HS-5 (cell line): Measurements from ENCODE around the gene SSH3.
"Not testable (repeated sequence)": the region's sequence is repeated elsewhere in the genome, so short reads cannot be mapped to it uniquely, and the experiment has no call there.

ENCODE experiments used
- DNase-seq: peaks from one replicate; pipeline ENCODE4 v3.0.0-alpha.2; 2012; ENCODE audit warnings: low read depth

Gene SSH3, protein sequence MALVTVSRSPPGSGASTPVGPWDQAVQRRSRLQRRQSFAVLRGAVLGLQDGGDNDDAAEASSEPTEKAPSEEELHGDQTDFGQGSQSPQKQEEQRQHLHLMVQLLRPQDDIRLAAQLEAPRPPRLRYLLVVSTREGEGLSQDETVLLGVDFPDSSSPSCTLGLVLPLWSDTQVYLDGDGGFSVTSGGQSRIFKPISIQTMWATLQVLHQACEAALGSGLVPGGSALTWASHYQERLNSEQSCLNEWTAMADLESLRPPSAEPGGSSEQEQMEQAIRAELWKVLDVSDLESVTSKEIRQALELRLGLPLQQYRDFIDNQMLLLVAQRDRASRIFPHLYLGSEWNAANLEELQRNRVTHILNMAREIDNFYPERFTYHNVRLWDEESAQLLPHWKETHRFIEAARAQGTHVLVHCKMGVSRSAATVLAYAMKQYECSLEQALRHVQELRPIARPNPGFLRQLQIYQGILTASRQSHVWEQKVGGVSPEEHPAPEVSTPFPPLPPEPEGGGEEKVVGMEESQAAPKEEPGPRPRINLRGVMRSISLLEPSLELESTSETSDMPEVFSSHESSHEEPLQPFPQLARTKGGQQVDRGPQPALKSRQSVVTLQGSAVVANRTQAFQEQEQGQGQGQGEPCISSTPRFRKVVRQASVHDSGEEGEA

DNA sequence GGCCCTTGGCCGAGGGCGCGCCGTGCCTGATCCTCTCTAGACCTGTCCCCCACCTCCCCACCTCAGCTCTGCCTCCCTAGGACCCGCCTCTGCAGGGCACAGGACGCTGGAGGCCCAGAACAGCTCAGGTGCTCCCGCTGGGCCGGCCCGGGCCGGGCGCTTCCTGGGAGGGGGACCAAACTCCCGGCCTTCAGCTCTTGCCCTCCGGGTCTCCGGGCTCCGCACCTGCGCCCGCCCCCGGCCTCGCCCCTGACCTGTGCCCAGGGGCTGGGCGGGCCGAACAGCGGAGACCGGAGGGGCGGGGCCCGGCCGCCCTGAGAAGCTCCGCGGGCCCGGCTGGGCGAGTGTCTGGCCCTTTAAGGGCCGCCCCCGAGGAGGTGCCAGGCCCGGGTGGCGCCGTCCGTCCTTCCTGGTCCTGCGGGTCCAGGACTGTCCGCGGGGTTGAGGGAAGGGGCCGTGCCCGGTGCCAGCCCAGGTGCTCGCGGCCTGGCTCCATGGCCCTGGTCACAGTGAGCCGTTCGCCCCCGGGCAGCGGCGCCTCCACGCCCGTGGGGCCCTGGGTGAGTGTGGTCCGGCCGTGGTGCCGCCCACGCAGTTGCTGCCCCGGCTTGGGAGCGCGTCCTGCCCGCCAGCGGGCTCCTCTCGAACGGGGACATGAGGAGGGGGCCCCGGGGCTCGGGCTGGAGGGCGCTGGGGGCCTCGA is at the start of gene SSH3:
TSS of gene SSH3 (plus strand) at position 399 of the 703 bp plus-strand sequence. CDS start at position 495, 96 bp downstream.
- DNase-seq, result no peak

DNA sequence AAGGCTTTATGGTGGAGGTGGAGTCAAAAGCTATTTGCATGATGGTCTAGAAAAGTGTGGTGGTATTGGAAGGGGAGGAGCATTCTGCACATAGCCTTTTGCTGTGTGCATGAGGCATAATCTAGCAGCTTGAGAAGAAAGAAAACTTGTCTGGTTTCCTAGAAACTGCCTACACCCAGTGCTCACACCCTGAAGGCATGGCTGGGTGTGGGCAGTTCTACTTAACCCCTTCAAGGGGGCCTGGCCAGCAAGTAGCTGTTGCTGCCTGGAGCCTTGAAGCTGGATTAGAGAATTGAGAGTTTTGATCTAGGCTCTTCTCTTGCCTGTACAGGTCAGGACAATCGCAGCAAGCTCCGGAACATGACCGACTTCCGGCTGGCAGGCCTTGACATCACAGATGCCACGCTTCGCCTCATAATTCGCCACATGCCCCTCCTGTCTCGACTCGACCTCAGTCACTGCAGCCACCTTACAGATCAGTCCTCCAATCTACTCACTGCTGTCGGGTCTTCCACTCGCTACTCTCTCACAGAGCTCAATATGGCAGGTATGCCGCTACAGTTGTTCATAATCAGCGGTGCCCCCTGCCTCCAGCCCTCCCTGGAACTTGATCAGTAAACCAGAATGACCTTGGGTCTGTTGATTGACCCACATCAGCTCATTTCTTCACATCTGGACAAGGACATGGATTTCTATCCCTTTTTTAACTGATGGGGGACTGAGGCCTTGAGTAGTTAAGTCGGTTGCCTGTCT is 49.3 kb upstream of the SSH3 start:
- DNase-seq, result no peak

DNA sequence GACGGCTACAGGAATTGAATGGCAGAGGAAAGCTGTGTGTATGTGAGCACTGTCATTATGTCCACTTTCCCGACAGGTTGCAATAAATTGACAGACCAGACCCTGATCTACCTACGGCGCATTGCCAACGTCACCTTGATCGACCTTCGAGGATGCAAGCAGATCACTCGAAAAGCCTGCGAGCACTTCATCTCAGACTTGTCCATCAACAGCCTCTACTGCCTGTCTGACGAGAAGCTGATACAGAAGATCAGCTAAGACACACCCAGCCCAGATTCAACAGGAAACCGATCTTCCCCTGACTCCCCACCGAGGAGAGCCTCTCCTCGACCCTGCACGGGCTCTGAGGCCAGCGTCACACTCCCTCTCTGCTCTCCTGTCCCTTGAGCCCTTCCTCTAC is 48.5 kb upstream of the SSH3 start:
- no peak for DNase-seq

DNA sequence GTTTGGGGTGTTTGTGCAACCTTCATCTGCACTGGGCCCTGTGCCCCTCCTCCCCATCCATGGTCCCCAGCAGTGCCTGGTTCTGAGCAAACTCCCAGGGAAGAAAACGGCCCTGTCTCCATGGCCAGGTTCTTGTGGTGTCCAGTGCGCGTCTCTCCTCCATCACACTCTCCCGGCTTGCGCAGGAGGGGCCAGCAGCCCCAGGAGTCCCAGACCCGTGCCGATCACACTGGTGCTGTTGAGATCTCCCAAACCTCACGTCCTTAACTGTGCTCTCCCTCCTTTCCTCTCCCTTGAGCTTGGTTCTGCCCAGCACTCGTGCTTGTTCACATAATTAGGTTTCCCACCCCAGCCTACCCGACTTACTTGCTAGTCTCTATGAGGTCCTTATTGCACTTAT is 48.0 kb upstream of the SSH3 start:
- DNase-seq, result no peak

DNA sequence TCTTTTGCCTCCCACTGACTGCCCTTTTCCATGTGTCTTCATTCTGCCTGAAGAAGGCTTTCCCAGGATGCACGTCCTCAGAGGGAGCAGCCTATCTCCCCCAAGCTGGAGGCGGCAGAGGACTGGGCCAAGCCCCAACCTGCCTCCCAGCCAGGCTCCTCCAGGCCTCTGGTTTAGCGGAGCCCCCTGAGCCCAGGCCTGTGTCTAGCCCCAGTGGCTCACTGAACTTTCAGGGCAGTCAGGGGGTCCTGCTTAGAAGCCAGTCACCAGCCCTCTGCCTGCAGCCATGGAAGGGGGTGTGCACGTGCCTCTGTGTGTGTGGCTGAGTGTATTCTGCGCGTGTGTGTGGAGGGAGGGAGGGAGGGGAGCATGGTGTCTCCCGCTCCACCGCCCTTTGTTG is 47.5 kb upstream of the SSH3 start:
- DNase-seq, result no peak

DNA sequence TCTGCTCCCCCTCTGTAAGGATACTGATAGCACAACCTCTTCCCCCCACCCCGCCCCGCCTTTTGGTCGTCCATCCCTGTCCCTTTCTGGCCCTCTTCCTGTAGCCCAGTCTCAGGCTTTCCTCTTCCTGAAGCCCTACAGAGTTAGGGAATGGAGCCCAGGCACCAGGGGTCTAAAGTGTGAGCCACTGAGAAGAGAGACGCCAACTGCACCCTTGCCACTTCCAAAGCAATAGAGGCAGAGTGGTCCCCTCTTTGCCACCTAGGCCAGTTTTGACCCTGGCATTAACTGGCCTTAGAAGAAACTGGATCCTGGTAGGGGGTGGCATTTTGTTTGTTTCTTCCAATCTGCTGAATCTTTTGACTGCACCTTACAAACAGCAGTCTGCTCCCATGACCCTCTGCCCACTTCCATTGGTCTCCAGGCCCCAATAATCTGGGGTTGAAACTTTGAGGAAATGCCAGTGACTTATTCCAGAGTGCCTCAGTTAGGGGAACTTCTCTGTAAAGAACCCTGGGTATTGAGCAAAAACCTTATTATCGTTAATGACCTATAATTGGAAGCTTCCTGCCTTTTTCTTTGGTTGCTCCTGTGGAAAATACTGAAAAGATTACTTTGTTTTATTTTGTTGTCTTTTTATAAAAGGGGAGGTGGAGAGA is 46.7 kb upstream of the SSH3 start:
- no peak for DNase-seq

DNA sequence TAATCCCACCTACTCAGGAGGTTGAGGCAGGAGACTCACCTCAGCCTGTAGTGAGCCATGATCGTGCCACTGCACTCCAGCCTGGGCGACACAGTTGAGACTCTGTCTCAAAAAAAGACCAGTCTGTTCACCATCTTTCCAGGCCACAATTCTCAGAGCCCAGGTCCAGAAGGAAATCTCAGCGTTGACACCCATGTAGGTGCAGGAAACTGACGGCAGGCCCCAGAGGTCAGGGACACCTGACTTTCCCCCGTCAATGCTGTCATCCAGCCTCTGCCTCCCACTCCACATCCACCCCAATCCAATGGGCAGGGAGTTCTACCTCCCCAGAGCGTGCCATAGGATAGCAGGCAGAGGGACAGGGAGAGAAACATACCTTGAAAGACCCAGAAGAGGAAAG is 42.9 kb upstream of the SSH3 start:
- DNase-seq, result no peak

DNA sequence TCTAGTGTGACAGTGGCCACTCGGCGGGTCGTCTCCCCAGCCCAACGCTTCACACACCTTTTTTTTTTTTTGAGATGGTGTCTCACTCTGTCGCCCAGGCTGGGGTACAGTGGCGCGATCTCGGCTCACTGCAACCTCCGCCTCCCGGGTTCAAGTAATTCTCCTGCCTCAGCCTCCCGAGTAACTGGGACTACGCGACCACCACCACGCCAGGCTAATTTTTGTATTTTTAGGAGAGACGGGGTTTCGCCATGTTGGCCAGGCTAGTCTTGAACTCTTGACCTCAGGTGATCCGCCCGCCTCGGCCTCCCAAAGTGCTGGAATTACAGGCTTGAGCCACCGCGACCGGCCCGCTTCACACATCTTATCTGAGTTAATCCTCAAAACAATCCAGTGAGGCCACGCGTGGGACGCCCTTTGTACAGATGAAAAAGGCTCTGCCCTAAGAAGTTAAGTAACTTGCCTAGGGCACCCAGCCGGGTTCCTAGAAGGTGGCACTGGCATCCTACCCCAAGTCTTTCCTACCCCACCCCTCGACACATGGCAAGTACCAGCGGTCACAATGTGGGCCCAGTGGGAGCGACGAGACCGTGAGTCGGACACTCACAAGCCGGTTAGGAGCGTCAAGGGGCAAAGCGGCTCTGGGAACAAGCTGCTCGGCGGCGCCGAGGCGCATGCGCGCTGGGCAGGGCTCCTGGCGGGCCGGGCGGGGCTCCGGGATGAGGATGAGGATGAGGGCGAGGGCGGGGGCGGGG is 42.3 kb upstream of the SSH3 start:
- not testable (repeated sequence) for DNase-seq

DNA sequence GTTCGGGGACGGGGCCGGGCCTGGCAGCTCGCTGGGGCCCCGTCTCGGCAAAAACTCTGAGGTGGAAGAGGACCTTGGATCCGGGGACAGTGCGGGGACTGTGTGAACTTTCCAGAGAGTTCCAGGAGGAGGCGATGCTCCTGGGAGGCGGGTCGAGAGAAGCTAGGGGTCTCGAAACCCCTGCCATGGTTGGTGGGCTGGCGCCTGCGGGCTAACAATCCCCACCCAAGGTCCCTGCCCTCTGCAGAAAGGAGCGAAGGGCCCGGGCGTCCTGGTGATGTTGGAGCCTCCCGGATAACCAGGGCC is 41.7 kb upstream of the SSH3 start:
- DNase-seq, result no peak

DNA sequence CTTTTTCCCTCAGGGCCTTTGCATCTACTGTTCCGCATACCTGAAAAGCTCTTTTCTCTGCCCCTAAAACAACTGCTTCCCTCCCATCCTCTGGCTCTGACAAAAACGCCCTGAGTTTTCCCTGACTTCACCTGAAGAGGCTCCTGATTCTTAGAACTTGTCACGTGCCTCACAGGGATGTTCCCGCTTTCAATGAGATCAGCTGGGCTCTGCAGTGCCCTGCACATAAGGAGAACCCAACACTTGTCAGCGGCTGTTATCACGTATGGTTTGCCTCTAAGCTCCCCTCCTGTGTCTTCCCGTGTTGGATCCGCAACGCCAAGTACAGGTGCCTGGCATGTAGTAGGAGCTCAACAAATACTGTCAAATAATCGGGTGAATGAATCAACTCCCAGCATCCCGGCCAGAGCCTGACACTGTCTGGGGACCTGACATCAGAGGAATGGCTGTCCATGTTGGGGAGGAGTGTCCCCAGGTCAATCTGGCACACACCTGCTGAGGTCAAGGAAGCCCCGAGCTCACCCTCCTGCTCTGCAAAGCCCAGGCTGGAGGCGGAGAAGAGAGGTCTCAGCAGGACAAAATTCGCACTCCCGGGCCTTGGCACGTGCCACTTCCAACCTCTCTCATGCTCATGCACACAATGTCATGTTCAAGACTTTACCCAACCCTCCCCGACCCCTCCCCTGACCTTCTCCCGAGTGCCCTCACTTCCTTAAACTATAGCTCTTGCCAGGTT is 41.2 kb upstream of the SSH3 start:
- DNase-seq, result no peak

DNA sequence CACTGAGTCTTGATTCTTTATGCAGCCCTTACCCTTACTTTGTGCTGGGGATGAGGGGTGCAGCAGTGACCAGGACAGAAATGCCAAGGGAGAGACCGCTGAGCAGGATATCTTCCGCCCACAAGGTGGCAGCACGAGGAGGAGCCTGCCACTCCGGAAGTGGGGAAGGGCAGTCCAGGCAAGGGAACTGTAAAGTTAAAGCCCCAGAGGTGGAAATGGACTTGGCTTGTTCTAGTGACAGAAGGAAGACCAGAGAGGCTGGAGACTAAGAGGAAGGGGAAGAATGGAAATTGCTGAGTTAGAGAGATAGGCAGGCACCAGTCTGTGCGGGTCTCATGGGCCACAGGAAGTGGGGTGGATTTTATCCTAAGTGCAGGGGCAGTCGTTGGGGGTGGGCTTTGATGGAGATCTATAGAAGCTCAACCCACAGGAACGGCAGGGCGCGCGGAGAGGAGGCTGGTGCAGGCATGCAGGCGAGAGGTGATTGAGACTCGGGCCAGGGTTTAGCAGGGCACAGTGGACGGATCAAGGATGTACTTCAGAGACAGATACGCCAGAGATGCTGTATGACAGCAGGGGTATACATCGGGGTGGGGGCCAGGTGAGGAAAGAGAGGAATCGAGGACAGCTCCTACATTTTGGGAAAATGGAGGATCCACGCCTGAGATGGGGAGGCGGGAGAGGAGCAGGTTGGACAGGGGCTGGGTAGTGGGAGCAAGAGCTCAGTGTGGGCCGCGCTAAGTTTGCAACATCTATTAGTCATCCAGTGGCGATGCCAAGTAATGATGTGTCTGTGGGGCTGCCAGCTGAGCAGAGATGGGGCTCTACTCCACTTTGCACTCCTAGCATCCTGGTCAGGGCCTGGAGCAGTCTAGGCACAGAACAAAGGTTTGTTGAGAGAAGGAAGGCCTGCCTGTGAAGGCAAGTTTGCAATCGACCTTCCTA is 40.3 kb upstream of the SSH3 start:
- peak; percentile 56 for DNase-seq

DNA sequence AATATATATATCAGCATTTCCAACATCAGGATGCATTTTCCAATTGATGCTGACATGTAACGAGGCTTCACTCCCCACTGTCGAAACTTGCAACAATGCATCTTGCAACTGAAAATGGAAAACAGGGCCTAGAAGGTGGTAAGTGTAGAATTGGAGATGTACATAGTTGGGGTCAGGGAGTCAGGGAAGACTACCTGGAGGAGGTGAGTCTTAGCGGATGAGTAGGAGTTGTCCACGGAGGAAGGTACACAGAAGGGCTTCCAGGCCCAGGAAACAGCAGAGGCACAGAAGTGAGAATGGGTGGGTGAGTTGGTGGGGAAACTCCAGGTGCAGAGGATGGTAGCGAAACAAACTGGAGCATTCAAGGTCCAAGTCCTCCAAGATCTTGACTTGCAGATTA is 39.1 kb upstream of the SSH3 start:
- DNase-seq, result no peak

DNA sequence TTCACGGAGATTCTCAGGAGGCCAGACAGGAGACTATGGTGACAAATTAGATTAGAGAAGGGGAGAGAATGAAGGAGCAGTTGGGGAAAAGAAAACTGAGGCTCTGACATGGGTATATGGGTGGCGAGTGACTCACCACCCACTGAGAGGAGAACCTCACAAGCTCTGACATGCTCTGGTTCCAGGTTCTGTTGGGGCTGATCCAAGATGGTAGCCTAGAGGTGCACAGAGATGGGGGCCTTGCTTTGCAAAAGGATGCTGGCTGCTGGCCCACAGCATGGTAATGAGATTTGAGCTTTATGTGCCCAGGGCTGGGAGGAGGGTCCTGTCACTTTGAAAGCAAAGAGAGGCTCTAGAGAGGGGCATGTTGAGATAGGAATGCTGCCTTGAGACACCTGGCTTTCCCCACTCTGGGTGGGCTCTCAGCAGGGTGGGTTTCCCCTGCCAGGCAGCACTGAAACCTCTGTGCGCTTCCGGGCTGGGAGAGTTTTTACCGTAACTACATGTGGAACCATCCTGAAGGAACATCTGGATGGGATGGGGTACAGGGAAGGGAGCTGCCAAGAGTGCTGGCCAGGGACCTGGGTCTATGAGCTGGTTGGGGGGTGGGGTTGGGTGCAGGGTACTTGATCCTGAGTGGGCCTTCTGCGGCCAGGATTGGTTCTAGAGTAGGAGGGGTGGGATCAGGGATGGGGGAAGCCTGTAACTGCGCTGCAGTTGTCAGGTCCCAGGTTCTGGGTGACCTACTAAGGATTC is 38.3 kb upstream of the SSH3 start:
- no peak for DNase-seq

DNA sequence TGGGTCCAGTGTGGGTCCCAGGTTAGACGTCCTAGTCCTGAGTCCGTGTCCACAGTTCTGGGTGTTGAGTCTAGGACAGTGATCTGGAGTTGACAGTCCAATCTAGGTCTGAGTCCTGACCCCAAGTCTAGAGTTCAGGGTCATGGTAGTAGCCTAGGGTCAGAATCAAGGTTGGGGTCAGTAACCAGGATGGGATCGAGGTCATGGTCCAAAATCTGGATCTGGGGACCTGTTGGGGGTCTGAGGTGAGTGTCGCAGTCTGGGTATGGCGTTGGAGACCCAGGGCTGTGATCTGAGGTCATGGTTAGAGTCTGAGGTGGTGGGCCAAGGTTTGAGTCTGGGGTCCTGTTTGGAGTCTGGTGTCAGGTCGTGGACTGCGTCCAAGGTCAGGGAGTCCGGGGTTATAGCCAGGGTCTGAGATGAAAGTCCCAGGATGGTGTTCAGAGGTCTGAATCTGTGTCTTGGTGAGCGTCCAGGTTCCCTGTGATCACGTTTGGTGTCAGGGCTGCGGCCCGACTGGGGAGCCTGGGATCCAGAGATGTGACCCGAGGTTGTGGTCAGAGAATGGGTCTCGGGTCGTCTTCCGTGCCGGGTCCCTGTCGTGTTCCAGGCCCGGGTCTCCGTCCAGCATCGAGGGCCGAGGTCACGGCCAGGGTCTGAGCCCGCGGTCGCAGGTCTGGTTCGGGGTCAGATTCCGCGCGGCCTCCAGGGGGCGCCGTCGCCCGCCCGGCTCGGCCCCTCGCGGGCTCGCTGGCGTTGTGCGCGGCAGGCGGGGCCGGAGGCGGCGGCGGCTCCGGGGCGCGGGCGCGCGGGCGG is 37.5 kb upstream of the SSH3 start:
- DNase-seq, result no peak

DNA sequence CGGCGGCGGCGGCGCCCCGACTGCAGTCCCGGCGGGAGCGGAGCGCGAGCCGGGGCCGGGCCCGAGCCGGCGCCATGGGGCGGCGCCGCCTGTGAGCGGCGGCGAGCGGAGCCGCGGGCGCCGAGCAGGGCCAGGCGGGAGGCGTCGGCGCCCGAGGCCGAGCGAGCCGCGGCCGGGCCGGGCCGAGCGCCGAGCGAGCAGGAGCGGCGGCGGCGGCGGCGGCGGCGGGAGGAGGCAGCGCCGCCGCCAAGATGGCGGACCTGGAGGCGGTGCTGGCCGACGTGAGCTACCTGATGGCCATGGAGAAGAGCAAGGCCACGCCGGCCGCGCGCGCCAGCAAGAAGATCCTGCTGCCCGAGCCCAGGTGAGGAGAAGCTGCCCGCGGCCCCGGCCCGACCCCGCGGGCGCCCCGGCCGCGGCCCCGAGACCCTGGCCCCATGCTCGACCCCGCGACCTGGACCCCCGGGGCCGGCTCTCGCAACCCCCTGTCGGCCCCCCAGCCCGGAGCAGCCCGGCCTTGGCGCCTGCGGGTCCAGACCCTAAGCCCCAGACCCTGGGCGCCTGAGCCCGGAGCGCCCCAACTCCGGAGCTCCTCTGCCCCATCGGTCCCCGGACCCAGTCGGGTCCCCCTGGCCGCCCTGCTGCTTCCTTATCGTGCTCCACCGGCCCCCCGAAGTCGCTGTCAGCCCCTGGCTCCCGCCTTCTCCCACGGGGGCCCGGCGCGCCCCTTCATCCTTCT is 36.7 kb upstream of the SSH3 start, which contains the start of gene GRK2:
TSS of gene GRK2 (plus strand) at position 25 of the 739 bp plus-strand sequence. CDS start at position 252, 227 bp downstream.
- DNase-seq, result no peak

DNA sequence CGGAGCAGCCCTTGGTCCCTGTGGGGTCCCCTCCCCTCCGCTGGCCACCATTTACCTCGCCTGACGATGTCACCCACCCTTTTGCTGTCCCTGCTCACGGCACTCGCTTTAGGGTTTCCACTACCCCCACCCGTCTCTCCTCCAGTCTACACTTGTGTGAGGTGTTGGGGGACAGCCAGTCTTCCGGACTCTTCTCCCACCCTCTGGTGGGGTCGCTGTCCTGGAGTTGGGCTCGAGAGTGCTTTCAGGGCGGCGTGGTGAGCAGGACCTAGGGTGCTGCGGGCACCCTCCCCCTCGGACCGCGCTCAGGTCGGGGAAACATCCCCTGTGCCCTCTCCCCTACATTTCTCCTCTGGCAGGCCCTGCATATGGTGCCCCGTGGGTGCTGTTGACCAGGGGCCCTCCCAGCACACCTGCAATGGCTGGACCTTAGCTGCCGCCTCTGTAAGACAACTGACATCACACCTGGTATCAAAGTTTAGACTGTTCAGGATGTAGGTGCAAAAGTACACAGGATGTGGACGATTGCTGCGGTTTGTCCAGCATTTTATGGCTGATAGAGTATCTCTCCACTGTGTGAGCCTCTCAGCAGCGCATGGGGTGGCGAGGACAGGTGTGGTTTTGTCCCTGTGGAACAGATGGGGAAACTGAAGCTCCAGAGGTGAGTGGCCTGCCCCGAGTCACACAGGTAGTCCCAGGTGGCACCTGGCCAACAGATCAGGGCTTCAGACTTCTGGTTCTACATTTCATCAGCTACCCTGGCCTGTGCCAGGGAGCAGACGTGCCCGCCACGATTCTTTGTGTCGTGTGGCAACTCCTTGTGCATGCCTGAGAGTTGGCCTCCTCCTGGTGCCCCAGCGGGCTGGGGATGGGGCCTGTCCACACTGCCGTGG is 35.9 kb upstream of the SSH3 start:
- DNase-seq, result no peak
